ENCODE results near the gene MAP4K2.

Gene MAP4K2

DNA sequence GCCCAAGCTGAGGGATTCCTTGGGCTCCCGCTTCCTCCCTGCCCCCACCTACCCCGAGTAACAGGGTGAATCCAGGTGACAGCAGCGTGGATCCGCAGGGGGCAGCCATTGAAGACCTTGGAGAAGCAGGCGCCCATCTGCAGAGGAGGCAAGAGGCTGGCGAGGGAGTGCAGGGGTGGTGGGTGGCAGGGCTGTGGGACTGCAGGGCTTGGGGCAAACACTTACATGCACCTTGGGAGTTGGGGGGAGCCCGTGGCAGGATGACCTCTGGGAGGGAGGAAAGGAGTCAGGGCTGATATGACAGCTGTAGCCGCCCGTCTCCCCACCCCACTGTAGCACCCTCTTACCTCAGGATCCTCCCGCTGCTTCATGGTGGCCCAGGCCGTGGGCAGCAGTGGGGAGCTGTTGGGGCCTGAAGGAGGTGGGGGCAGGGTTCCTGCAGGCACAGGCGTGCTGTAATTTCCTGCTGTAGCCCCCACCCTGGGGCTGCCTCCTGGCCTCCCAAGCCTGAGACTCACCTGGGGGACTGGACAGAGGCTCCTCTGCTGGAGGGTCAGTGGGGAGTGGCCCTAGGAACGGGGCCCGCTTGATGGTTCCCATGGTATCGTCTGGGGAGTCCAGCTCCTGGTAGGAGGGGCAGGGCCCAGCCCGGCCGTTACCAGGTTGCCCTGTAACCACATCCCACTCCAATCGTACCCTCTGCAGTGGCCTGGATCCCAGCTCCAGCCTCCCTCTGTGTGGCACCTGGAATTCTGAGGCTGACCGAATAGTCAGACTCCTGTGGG, 6.1 kb downstream of the MAP4K2 start:
- Histone ChIP-seq H2AFZ (no peak overlapping the region), H3K9ac (no peak overlapping the region), H3K4me3 (ENCODE audit: low read depth, low read length) (no peak overlapping the region), H3K36me3 (ENCODE audit: control insufficient read depth, insufficient read depth, low read length) (no peaks in the 10 kb centered on the region), H3K9me3 (ENCODE audit: control insufficient read depth, low read length) (no peaks in the 10 kb centered on the region), H3K27me3 (ENCODE audit: control insufficient read depth, insufficient read depth, low read length) (no peaks in the 10 kb centered on the region), H3K4me2 (ENCODE audit: low read length) (no peak overlapping the region), H3K27ac (no peak overlapping the region), H3K79me2 (no peaks in the 10 kb centered on the region), H3K4me1 (no peaks in the 10 kb centered on the region)
- TF ChIP-seq, protein P1, sequence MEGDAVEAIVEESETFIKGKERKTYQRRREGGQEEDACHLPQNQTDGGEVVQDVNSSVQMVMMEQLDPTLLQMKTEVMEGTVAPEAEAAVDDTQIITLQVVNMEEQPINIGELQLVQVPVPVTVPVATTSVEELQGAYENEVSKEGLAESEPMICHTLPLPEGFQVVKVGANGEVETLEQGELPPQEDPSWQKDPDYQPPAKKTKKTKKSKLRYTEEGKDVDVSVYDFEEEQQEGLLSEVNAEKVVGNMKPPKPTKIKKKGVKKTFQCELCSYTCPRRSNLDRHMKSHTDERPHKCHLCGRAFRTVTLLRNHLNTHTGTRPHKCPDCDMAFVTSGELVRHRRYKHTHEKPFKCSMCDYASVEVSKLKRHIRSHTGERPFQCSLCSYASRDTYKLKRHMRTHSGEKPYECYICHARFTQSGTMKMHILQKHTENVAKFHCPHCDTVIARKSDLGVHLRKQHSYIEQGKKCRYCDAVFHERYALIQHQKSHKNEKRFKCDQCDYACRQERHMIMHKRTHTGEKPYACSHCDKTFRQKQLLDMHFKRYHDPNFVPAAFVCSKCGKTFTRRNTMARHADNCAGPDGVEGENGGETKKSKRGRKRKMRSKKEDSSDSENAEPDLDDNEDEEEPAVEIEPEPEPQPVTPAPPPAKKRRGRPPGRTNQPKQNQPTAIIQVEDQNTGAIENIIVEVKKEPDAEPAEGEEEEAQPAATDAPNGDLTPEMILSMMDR (IDR thresholded peaks at IDR 0.05), result no peak

- no peaks in the 10 kb centered on the region for H3K36me3 ChIP-seq (ENCODE audit: control insufficient read depth, insufficient read depth, low read length)
- H3K9ac ChIP-seq, result no peak overlapping the region
- no peaks in the 10 kb centered on the region for H3K79me2 ChIP-seq
- no peaks in the 10 kb centered on the region for H3K4me1 ChIP-seq
- TF ChIP-seq, protein P1 (IDR thresholded peaks at IDR 0.05), result no peak
- no peak overlapping the region for H3K27ac ChIP-seq
- no peak overlapping the region for H3K4me3 ChIP-seq (ENCODE audit: low read depth, low read length)
- H3K27me3 ChIP-seq (ENCODE audit: control insufficient read depth, insufficient read depth, low read length), result no peaks in the 10 kb centered on the region
- H3K9me3 ChIP-seq (ENCODE audit: control insufficient read depth, low read length), result no peaks in the 10 kb centered on the region
- H2AFZ ChIP-seq, result no peak overlapping the region
- H3K4me2 ChIP-seq (ENCODE audit: low read length), result no peak overlapping the region
Observed at GRCh38 chr11:64796047-64796756, 6.8 kb downstream of the MAP4K2 start.

DNA sequence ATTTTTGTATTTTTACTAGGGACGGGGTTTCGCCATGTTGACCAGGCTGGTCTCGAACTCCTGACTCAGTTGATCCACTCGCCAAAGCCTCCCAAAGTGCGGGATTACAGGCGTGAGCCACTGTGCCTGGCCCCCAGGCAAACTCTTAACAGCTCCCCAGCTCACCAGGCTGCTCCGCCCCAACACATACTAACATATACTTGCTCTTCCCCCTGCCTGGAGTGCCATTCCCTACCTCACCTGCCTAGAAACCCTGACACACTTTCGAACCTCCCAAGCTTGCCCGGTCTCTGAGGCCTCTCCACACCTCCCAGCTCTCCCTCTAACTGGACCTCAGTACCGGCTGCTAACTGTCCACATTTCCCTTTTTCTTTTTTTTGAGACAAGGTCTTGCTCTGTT, 8.5 kb downstream of the MAP4K2 start:
- H3K27me3 ChIP-seq (ENCODE audit: control insufficient read depth, insufficient read depth, low read length), result no peaks in the 10 kb centered on the region

GRCh38 chr11:64793271-64794160, 9.5 kb downstream of the MAP4K2 start:
- H3K27me3 ChIP-seq (ENCODE audit: control insufficient read depth, insufficient read depth, low read length), result no peaks in the 10 kb centered on the region
- no peaks in the 10 kb centered on the region for H3K9me3 ChIP-seq (ENCODE audit: control insufficient read depth, low read length)
- H3K36me3 ChIP-seq (ENCODE audit: control insufficient read depth, insufficient read depth, low read length), result no peaks in the 10 kb centered on the region
- H3K9ac ChIP-seq, result no peak overlapping the region
- H3K4me1 ChIP-seq, result no peaks in the 10 kb centered on the region
- no peak overlapping the region for H3K27ac ChIP-seq
- H3K4me3 ChIP-seq (ENCODE audit: low read depth, low read length), result no peak overlapping the region
- no peak overlapping the region for H3K4me2 ChIP-seq (ENCODE audit: low read length)
- no peaks in the 10 kb centered on the region for H3K79me2 ChIP-seq
- TF ChIP-seq, protein P1 (IDR thresholded peaks at IDR 0.05), result no peak
- H2AFZ ChIP-seq, result no peak overlapping the region

More for the DNA sequence above, 8.5 kb downstream of the MAP4K2 start:
- TF ChIP-seq, protein P1 (IDR thresholded peaks at IDR 0.05), result no peak
- H3K4me2 ChIP-seq (ENCODE audit: low read length), result no peak overlapping the region
- no peaks in the 10 kb centered on the region for H3K9me3 ChIP-seq (ENCODE audit: control insufficient read depth, low read length)
- no peak overlapping the region for H3K9ac ChIP-seq
- H3K27ac ChIP-seq, result no peak overlapping the region
- no peaks in the 10 kb centered on the region for H3K4me1 ChIP-seq
- no peak overlapping the region for H2AFZ ChIP-seq
- no peaks in the 10 kb centered on the region for H3K36me3 ChIP-seq (ENCODE audit: control insufficient read depth, insufficient read depth, low read length)
- no peak overlapping the region for H3K4me3 ChIP-seq (ENCODE audit: low read depth, low read length)
- no peaks in the 10 kb centered on the region for H3K79me2 ChIP-seq
